Measurements from ENCODE around the gene DMD.

Gene DMD

GRCh38 chrX:32183066-32183465 is 1028.3 kb downstream of the DMD start:
- no peak for DNase-seq (ENCODE audit: low spot score)
- Mint-ChIP-seq H3K4me1 (ENCODE audit: low read depth) (no peaks in the 10 kb centered on the region), H3K4me3 (no peak overlapping the region), H3K9me3 (no peaks in the 10 kb centered on the region), H3K27me3 (ENCODE audit: low read depth) (no peaks in the 10 kb centered on the region), H3K27ac (no peak overlapping the region), H3K36me3 (ENCODE audit: low read depth) (no peaks in the 10 kb centered on the region)

DNA sequence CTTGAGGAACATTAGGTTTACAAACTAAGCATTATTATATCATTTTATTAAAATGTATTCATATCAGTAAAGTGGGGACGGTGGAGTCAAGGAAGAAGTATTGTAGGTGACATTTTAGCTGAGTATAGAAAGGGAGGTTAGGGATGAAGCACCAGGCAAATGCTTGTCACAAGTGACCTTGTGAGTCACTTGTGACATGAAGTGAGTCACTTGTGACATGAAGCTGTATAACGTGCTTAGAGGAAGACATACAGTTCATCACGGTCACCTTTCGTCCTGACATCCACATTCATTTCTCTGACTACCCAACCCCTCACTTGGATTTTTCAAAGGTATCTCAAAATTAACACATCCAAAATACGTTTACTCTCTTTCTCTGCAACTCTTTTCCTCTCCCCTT is 1034.8 kb downstream of the DMD start:
- H3K36me3 Mint-ChIP-seq (ENCODE audit: low read depth): no peaks in the 10 kb centered on the region
- no peaks in the 10 kb centered on the region for H3K4me1 Mint-ChIP-seq (ENCODE audit: low read depth)
- DNase-seq (ENCODE audit: low spot score): no peak
- no peak overlapping the region for H3K4me3 Mint-ChIP-seq
- H3K9me3 Mint-ChIP-seq: peaks cover 6% of the 10 kb centered on the region
- H3K27ac Mint-ChIP-seq: no peak overlapping the region
- H3K27me3 Mint-ChIP-seq (ENCODE audit: low read depth): no peaks in the 10 kb centered on the region

- no peaks in the 10 kb centered on the region for H3K4me1 Mint-ChIP-seq (ENCODE audit: low read depth)
- no peaks in the 10 kb centered on the region for H3K27me3 Mint-ChIP-seq (ENCODE audit: low read depth)
- DNase-seq (ENCODE audit: low spot score): no peak
- no peak overlapping the region for H3K4me3 Mint-ChIP-seq
- H3K27ac Mint-ChIP-seq: no peak overlapping the region
- H3K9me3 Mint-ChIP-seq: no peaks in the 10 kb centered on the region
- no peaks in the 10 kb centered on the region for H3K36me3 Mint-ChIP-seq (ENCODE audit: low read depth)
Observed at GRCh38 chrX:32170481-32170880, 1040.9 kb downstream of the DMD start.

DNA sequence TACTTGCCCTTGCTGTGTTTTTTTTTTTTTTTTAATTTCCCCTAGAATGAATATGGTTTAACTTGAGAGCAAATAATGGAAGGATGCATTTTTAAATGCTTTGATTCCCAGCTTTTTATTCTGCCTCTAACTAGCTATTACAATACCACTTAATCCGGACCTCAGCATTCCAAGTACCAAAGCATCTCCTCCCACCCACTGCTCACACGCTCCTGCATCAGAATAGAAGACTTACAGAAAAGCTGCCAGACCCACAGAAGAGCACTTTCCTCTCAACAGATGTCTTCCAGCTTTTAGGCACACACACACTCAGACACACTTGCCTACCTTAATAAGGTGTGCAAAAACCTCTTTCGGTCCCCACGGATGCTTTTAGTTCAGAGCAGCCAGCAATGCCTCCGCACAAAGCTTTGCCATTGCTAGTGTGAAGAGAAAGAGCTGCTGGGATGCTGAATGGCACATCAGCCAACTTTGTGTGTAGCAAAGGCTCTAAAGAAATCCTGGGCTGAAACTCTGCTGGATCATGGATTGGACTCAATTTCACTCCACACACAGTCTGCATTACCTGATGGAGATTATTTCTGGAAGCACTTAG is 1056.2 kb downstream of the DMD start:
- no peak overlapping the region for H3K4me3 Mint-ChIP-seq
- no peak overlapping the region for H3K27ac Mint-ChIP-seq
- DNase-seq (ENCODE audit: low spot score): no peak
- no peaks in the 10 kb centered on the region for H3K36me3 Mint-ChIP-seq (ENCODE audit: low read depth)
- H3K4me1 Mint-ChIP-seq (ENCODE audit: low read depth): no peaks in the 10 kb centered on the region
- no peaks in the 10 kb centered on the region for H3K9me3 Mint-ChIP-seq
- H3K27me3 Mint-ChIP-seq (ENCODE audit: low read depth): no peaks in the 10 kb centered on the region

- Mint-ChIP-seq H3K27me3 (ENCODE audit: low read depth) (no peaks in the 10 kb centered on the region), H3K4me3 (no peak overlapping the region), H3K27ac (no peak overlapping the region), H3K4me1 (ENCODE audit: low read depth) (no peaks in the 10 kb centered on the region), H3K36me3 (ENCODE audit: low read depth) (no peaks in the 10 kb centered on the region), H3K9me3 (no peaks in the 10 kb centered on the region)
- DNase-seq (ENCODE audit: low spot score): no peak
Observed at GRCh38 chrX:32153585-32153984, 1057.8 kb downstream of the DMD start.

GRCh38 chrX:32150141-32150540 is 1061.2 kb downstream of the DMD start:
- Mint-ChIP-seq H3K27me3 (ENCODE audit: low read depth) (no peaks in the 10 kb centered on the region), H3K4me1 (ENCODE audit: low read depth) (no peaks in the 10 kb centered on the region), H3K9me3 (no peaks in the 10 kb centered on the region), H3K4me3 (no peak overlapping the region), H3K36me3 (ENCODE audit: low read depth) (no peaks in the 10 kb centered on the region), H3K27ac (no peak overlapping the region)
- DNase-seq (ENCODE audit: low spot score): no peak

DNA sequence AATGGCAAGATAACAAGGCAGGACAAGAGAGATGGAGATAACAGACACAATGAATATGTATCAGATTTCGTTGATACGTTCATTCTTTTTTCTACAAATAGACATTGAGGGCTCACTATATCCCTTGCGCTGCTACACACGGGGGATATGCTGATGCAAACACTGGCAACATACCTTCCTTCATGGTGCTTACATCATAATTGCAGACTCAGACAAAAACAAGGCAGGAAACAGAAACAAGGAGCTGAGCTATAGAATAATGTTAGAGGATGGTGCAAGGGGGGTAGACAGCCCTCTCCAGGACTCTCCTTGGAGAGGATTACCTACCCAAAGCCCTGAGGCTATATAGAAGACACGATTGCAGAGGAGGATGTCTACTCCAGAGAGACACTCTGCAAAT is 1069.5 kb downstream of the DMD start:
- H3K4me3 Mint-ChIP-seq: no peak overlapping the region
- DNase-seq (ENCODE audit: low spot score): no peak
- H3K36me3 Mint-ChIP-seq (ENCODE audit: low read depth): no peaks in the 10 kb centered on the region
- H3K27ac Mint-ChIP-seq: no peak overlapping the region
- peaks cover 3% of the 10 kb centered on the region for H3K9me3 Mint-ChIP-seq
- H3K4me1 Mint-ChIP-seq (ENCODE audit: low read depth): no peaks in the 10 kb centered on the region
- no peaks in the 10 kb centered on the region for H3K27me3 Mint-ChIP-seq (ENCODE audit: low read depth)

DNA sequence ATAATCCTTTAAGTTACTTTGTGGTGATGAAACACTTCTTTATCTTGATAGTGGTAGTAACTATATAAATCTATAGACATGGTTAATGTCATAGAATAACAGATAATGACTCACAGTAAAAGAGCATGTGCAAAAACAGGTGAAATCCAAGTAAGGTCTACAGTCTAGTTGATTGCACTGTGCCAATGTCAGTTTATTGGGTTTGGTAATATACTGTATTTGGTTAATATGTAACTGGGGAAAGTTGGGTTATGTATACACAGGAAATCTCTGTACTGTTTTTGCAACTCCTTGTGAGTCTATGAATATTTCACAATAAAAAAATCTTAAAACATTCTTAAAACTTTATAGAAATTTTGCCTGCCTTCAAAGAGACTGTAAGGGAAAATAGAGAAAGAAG is 1071.9 kb downstream of the DMD start:
- Mint-ChIP-seq H3K9me3 (peaks cover 3% of the 10 kb centered on the region), H3K27me3 (ENCODE audit: low read depth) (no peaks in the 10 kb centered on the region), H3K4me1 (ENCODE audit: low read depth) (no peaks in the 10 kb centered on the region), H3K36me3 (ENCODE audit: low read depth) (no peaks in the 10 kb centered on the region), H3K27ac (no peak overlapping the region), H3K4me3 (no peak overlapping the region)
- DNase-seq (ENCODE audit: low spot score): no peak

DNA sequence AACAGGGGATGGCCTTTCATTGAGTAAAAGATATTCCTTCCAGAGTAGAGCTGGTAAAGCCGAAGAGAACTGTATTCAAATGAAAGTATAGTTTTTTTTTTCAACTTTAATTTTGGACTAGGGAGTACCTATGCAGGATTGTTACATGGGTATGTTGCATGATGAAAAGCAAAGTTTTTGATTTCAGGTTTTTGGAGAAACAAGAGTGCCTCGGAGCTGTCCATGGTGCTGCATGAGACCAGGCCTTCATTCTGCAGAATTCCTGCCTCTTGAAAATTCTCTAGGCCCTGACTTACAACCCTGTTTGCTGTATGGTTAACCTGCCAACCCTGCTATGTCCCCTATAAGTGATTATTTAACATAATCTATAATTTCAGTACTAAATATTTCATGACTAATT is 1073.8 kb downstream of the DMD start:
- H3K36me3 Mint-ChIP-seq (ENCODE audit: low read depth): no peaks in the 10 kb centered on the region
- no peaks in the 10 kb centered on the region for H3K27me3 Mint-ChIP-seq (ENCODE audit: low read depth)
- no peak overlapping the region for H3K27ac Mint-ChIP-seq
- no peak overlapping the region for H3K4me3 Mint-ChIP-seq
- peaks cover 12% of the 10 kb centered on the region for H3K9me3 Mint-ChIP-seq
- DNase-seq (ENCODE audit: low spot score): no peak
- no peaks in the 10 kb centered on the region for H3K4me1 Mint-ChIP-seq (ENCODE audit: low read depth)

GRCh38 chrX:32126997-32127396 is 1084.4 kb downstream of the DMD start:
- no peaks in the 10 kb centered on the region for H3K27me3 Mint-ChIP-seq (ENCODE audit: low read depth)
- no peak overlapping the region for H3K4me3 Mint-ChIP-seq
- peaks cover 4% of the 10 kb centered on the region for H3K9me3 Mint-ChIP-seq
- DNase-seq (ENCODE audit: low spot score): no peak
- no peaks in the 10 kb centered on the region for H3K36me3 Mint-ChIP-seq (ENCODE audit: low read depth)
- H3K27ac Mint-ChIP-seq: no peak overlapping the region
- no peaks in the 10 kb centered on the region for H3K4me1 Mint-ChIP-seq (ENCODE audit: low read depth)

DNA sequence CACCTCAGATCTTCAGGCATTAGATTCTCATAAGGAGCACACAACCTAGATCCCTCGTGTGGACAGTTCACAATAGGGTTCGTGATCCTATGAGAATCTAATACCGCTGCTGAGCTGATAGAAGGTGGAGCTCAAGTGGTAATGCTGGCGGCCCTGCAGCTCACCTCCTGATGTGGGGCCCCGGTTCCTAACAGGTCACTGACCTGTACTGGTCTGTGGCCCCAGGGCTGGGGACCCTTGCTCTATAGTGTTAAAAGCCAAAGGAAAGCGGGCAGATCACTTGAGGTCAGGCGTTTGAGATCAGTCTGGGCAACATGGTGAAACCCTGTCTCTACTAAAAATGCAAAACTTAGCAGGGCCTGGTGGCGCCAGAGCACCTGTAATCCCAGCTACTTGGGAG is 1092.5 kb downstream of the DMD start:
- Mint-ChIP-seq H3K4me1 (ENCODE audit: low read depth) (no peaks in the 10 kb centered on the region), H3K36me3 (ENCODE audit: low read depth) (no peaks in the 10 kb centered on the region), H3K27ac (no peak overlapping the region), H3K4me3 (no peak overlapping the region), H3K9me3 (no peaks in the 10 kb centered on the region), H3K27me3 (ENCODE audit: low read depth) (no peaks in the 10 kb centered on the region)
- DNase-seq (ENCODE audit: low spot score): no peak

- H3K36me3 Mint-ChIP-seq (ENCODE audit: low read depth): no peaks in the 10 kb centered on the region
- peaks cover 4% of the 10 kb centered on the region for H3K9me3 Mint-ChIP-seq
- H3K4me1 Mint-ChIP-seq (ENCODE audit: low read depth): no peaks in the 10 kb centered on the region
- no peak for DNase-seq (ENCODE audit: low spot score)
- no peaks in the 10 kb centered on the region for H3K27me3 Mint-ChIP-seq (ENCODE audit: low read depth)
- H3K4me3 Mint-ChIP-seq: no peak overlapping the region
- H3K27ac Mint-ChIP-seq: no peak overlapping the region
Observed at GRCh38 chrX:32116047-32116446, 1095.3 kb downstream of the DMD start.

- Mint-ChIP-seq H3K27me3 (ENCODE audit: low read depth) (no peaks in the 10 kb centered on the region), H3K9me3 (no peaks in the 10 kb centered on the region), H3K27ac (no peak overlapping the region), H3K4me3 (no peak overlapping the region), H3K36me3 (ENCODE audit: low read depth) (no peaks in the 10 kb centered on the region), H3K4me1 (ENCODE audit: low read depth) (no peaks in the 10 kb centered on the region)
- DNase-seq (ENCODE audit: low spot score): no peak
Observed at GRCh38 chrX:32087663-32088062, 1123.7 kb downstream of the DMD start.

DNA sequence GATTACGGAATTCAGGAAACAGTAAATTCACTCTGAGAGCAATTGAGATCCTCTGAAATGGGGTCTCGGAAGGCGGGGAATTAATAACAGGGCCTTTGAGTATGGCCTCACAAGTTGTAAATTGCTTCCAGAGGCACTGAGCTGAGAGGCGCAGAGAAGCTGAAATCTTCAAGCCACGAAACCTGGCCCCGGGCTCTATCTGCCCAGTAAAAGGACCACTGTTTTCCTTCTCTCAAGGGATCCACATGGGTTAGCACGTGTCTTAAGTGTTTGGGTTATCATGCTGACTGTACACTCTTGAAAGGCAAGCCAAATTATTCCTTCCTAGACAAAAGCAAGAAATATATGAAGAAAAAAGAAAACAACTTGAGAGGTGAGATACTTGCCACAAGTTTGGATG is 1126.6 kb downstream of the DMD start:
- H3K27ac Mint-ChIP-seq: no peak overlapping the region

GRCh38 chrX:32048285-32048684 is 1163.1 kb downstream of the DMD start:
- Mint-ChIP-seq H3K9me3 (no peaks in the 10 kb centered on the region), H3K4me1 (ENCODE audit: low read depth) (no peaks in the 10 kb centered on the region), H3K36me3 (ENCODE audit: low read depth) (no peaks in the 10 kb centered on the region), H3K27me3 (ENCODE audit: low read depth) (no peaks in the 10 kb centered on the region), H3K4me3 (no peak overlapping the region), H3K27ac (no peak overlapping the region)
- no peak for DNase-seq (ENCODE audit: low spot score)

More for the DNA sequence above, 1126.6 kb downstream of the DMD start:
- Mint-ChIP-seq H3K4me1 (ENCODE audit: low read depth) (no peaks in the 10 kb centered on the region), H3K4me3 (no peak overlapping the region), H3K9me3 (no peaks in the 10 kb centered on the region), H3K27me3 (ENCODE audit: low read depth) (no peaks in the 10 kb centered on the region), H3K36me3 (ENCODE audit: low read depth) (no peaks in the 10 kb centered on the region)
- no peak for DNase-seq (ENCODE audit: low spot score)

Data from T-helper 2 cell treated with Interferon-gamma antibody and Interleukin-4, amounts not matched to agents 5 μg/mL and 100 μg/mL, for 36 hours (primary cell).